CD4-positive, alpha-beta T cell treated with Interferon alpha-2 for 1 hour (primary cell): ENCODE measurements around the gene HRG.
"Not testable (repeated sequence)": the region's sequence is repeated elsewhere in the genome, so short reads cannot be mapped to it uniquely, and the experiment has no call there.

Experiments
- DNase-seq, 2 donors: peaks; one replicate each; pipeline ENCODE4 v3.0.0-alpha.2; 2020 to 2022

HRG gene

DNA sequence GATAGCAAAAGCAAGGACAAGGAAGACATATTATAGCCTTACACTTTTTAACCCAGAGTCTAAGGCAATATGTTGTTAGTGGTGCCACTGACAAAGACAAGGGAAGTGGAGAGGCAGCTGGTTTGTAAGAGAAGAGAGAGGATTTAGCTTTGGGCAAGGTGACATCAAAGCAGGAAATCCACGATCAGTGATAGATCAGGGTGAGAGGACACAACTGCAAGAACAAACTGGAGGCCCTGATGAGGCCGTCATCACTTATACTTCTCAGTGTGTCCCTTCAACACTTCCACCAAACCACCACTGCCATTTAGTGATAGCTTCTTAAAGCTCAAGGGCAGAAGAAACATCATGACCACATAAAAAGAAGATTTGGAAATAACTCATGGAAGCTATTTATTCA lies 20.7 kb downstream of the HRG start:
- peak in 1 of 2 donors; percentile 5 for DNase-seq

DNA sequence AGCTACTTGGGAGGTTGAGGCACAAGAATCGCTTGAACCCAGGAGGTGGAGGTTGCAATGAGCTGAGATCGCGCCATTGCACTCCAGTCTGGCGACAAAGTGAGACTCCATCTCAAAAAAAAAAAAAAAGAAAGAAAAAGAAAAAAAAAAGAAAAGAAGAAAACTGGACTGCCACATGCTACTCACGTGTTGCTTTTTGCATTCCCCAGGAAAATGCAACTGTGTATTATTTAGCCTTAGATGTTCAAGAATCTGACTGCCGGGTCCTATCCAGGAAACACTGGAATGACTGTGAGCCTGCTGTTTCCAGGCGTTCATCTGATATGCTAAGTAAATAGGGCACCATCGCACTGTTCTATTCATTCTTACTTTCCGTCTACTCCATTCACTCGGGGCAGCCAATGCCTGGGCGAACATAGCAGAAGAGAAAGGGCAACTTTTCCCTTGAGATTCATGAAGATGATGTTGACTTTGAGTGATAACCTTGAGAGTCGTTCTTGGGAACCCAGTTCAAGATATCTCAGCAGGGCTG lies 21.4 kb downstream of the HRG start:
- DNase-seq = no peak

DNA sequence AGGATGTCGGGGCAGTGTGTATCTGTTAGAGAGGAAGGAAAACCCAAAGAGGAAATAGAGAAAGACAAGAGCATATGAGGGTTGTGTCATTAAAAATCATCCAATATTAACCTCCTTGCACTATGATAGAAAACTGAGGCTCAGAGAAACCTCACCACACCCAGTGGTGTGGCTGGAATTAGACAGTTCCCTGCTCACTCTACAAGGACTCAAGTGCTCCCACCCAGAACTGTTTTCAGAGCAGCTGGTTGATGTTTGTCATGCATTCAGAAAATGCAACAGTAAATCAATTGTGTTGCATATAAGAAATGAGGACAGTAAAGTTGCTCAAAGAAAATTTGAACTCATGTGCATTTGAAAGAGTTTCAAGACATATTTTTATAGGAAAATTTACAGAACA lies 24.5 kb downstream of the HRG start:
- DNase-seq = not testable (repeated sequence)

GRCh38 chr3:186691676-186692075 lies 25.9 kb downstream of the HRG start:
- DNase-seq = no peak

DNA sequence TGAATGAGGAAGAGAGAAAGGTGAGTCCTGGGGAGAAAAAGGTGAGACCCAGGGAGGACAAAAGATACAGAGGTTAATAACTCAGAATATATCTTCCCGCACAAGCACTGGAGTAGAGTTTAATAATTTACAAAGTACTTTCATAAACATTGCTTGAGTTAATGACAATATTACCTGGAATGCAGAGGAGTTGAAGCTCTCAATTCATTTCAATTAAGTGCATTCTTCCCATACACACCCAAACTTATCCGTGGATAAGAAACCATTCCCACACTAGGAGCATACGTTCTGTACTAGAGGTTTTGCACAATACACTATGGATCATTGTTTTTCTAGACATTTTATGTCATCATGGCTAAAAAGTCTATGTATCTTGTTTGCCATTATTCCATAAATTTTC lies 28.0 kb downstream of the HRG start:
- no peak for DNase-seq

- DNase-seq = no peak
Observed at GRCh38 chr3:186694288-186695032, 28.6 kb downstream of the HRG start.

- no peak for DNase-seq
Observed at GRCh38 chr3:186696522-186696921, 30.7 kb downstream of the HRG start.

- no peak for DNase-seq
Observed at GRCh38 chr3:186697510-186697909, 31.7 kb downstream of the HRG start.

- DNase-seq = no peak
Observed at GRCh38 chr3:186700267-186700666, 34.5 kb downstream of the HRG start.

GRCh38 chr3:186702451-186702850 lies 36.6 kb downstream of the HRG start:
- DNase-seq = not testable (repeated sequence)

- peak; percentile 23 to 66 for DNase-seq
Observed at GRCh38 chr3:186705882-186706780, 40.3 kb downstream of the HRG start.

GRCh38 chr3:186708983-186709679 lies 43.3 kb downstream of the HRG start:
- DNase-seq = no peak

GRCh38 chr3:186710694-186711093 lies 44.9 kb downstream of the HRG start:
- not testable (repeated sequence) for DNase-seq

DNA sequence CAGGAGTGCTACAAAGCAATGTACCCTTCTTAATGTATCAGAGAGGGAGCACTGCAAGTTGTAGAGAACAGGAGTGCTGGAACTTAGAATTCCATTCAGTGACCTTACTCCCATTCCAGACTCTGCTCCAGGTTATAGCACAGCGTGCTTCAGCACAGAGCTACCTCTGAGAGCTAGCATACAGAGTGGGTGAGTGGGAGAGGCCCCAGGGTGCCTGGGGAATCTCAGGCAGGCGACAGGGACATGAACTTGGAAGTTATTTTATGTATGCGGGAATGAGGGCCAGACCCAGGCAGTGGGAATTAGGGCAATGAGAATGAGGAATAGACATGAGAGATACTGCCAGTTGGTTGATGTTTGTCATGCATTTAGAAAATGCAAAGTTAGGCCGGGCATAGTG lies 47.7 kb downstream of the HRG start:
- DNase-seq = no peak

- no peak for DNase-seq
Observed at GRCh38 chr3:186717039-186717457, 51.2 kb downstream of the HRG start, which contains the start of gene KNG1. Gene KNG1, plus strand, starts transcription at chr3:186717359. Its CDS starts 184 bp downstream, at chr3:186717543.

DNA sequence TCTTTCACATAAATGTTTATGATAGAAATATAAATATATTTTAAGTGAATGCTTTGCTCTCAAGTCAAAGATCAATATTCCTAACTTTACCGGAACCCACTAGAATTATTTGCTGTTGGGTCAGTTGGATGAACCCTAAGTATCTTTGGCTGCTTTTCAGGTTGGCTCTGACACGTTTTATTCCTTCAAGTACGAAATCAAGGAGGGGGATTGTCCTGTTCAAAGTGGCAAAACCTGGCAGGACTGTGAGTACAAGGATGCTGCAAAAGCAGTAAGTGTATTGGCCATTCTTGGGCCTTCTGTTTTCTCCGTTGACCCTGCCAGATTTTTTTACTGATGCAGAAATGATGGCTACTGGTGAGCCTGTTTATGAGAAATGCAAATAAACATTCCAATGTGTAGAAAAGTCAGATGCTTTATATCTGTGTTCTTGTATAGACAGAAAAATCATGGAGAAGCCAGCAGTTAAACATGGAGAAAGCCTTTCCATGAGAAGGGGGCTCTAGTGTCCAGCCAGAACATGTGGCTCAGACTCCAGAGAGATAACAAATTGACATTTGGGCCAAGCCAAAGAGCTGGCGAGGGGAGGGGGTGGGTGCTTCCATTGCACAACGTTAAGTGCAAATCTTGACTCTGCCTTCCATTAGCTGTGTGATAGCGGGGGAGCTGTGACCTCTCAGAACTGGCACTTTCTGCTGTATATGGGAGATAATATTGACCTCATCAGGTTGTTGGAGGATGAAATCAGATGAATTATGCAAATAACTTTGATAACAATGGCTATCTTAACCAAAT lies 54.3 kb downstream of the HRG start:
- no peak for DNase-seq

DNA sequence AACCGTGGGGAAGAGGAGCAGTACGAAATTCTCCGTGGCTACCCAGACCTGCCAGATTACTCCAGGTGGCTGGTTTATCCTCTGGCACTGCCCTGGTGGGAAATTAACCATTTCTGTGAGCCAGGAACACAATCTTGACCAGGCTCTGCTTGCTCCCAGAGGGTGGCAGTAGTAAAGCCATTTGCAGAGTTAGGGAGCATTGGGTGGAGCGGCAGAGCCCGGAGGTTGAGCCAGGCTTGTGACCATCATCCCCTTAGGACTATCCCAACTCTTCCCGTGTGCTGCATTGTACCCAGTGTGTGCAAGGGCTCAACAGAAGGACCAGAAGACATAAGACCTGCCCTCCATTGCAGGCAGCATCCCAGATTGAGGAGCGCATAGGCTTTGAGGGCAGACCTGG lies 56.6 kb downstream of the HRG start:
- no peak for DNase-seq

- DNase-seq = no peak
Observed at GRCh38 chr3:186724911-186725310, 59.1 kb downstream of the HRG start.
